Smooth muscle cell (in vitro differentiated cells): ENCODE data around the gene SLC2A6. TPM values are rescaled to one million over a fixed set of nuclear protein-coding genes. Genes with fewer than 3 reads are reported as not detected.

ENCODE experiments used
- DNase-seq: peaks from one replicate; lab custom pipeline; 2025; ENCODE audit not compliant: unreplicated experiment; lab: John Stamatoyannopoulos, UW
- H2AFZ ChIP-seq: fragments of 200-600 bp; sonication (generic); 2 replicates; pipeline ENCODE4 v1.6.0; 2016; ENCODE audit warnings: antibody characterized with exemption, low read depth, mild to moderate bottlenecking
- H3F3A ChIP-seq: fragments of 200-600 bp; sonication (generic); 2 replicates; pipeline ENCODE4 v1.6.0; 2017; ENCODE audit warnings: antibody characterized with exemption, low read depth
- H3K27ac ChIP-seq: fragments of 200-600 bp; sonication (generic); 2 replicates; pipeline ENCODE4 v1.5.1; 2016; ENCODE audit warnings: low read depth, mild to moderate bottlenecking
- H3K27me3 ChIP-seq: fragments of 200-600 bp; sonication (generic); 2 replicates; pipeline ENCODE4 v1.6.1; 2016; ENCODE audit warnings: low read depth, mild to moderate bottlenecking
- H3K36me3 ChIP-seq: fragments of 200-600 bp; sonication (generic); 2 replicates; pipeline ENCODE4 v1.5.1; 2016; ENCODE audit warnings: low read depth
- H3K4me1 ChIP-seq: fragments of 200-600 bp; sonication (generic); 2 replicates; pipeline ENCODE4 v1.5.1; 2016; ENCODE audit warnings: low read depth
- H3K4me2 ChIP-seq: fragments of 200-600 bp; sonication (generic); 2 replicates; pipeline ENCODE4 v1.6.0; 2016; ENCODE audit warnings: mild to moderate bottlenecking
- H3K4me3 ChIP-seq: fragments of 200-600 bp; sonication (generic); 2 replicates; pipeline ENCODE4 v1.5.1; 2016; ENCODE audit warnings: mild to moderate bottlenecking
- H3K79me2 ChIP-seq: fragments of 200-600 bp; sonication (generic); 2 replicates; pipeline ENCODE4 v1.6.0; 2016; ENCODE audit warnings: low read depth, mild to moderate bottlenecking
- H3K9ac ChIP-seq: fragments of 200-600 bp; sonication (generic); 2 replicates; pipeline ENCODE4 v1.6.0; 2016; ENCODE audit warnings: low read depth
- H3K9me3 ChIP-seq: fragments of 200-600 bp; sonication (generic); replicated peaks from 2 replicates; pipeline ENCODE4 v1.5.1; 2016; ENCODE audit warnings: low read depth
- H4K20me1 ChIP-seq: fragments of 200-600 bp; sonication (generic); 2 replicates; pipeline ENCODE4 v1.6.0; 2016; ENCODE audit warnings: low read depth
- WGBS: methylation state at CpG from one replicate; pipeline ENCODE4 v1.1.7; 2016; ENCODE audit warnings: low lambda C conversion rate; 5-methylcytosine and 5-hydroxymethylcytosine counted together
- polyA plus RNA-seq: library from polyadenylated mRNA; unstranded; fragments of >200 nt; fragmentation: Nextera tagmentation; extraction: Ambion mirVana; gene quantifications from 2 replicates; pipeline ENCODE4 v1.2.1, GENCODE V29; 2016
- total RNA-seq: library from RNA; depleted of rRNA; stranded (reverse); fragments of >200 nt; gene quantifications from 2 replicates; pipeline ENCODE4 v1.2.3, GENCODE V29; 2014
- TF ChIP-seq, protein P1 (sequence below): fragments of 200-600 bp; sonication (generic); IDR thresholded peaks from 2 replicates; pipeline ENCODE4 v1.5.1; 2017; ENCODE audit warnings: borderline replicate concordance, mild to moderate bottlenecking, antibody characterized with exemption; ENCODE audit not compliant: insufficient read depth, poor library complexity, severe bottlenecking

The SLC2A6 gene
- total and polyA plus RNA-seq, 2 experiments from 2014 or later: 13.8 to 21.0 TPM

DNA sequence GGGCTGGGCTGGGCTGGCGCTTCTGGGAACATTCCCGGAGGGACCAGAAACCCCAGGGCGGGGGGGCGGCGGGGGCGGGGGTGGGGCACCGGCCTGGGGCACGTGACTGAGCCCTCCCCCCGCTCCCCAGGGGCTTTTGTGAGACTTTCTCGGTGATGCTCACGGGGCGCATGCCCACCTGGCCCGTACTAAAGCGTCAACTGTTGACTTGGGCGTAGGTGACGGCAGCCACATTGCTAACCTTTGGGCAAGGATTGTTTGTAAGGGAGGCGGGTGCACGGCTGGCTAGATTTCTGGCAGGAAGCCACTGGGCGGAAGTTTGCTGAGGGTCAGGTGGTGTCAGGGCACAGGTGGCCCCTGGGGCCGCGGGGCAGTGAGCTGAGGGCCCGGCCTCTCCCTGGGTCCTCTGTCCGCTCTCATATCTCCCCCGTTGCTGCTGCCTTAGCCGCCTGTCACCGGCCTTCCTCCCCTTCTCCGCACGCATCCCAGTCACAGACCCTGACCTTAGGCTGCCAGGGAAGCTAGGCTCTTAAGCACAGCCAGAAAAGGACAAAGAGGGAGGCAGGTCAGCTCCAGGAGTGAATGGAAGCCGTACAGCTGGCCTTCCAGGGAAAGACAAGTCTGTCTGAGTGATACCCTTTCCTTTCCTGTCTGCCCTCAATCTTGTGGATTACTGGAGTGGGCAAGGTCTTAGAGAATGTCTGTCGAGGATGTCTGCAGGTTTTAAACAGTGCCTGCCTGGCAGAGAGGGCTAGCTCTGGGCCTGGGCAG, 18.3 kb downstream of the SLC2A6 start:
- Histone ChIP-seq H3K4me3 (peak overlapping the region; percentile 89), H3K4me2 (peak overlapping the region; percentile 91), H3K27ac (peak overlapping the region; percentile 79), H4K20me1 (peaks cover 31% of the 10 kb centered on the region), H3F3A (no peaks in the 10 kb centered on the region), H2AFZ (no peak overlapping the region), H3K79me2 (no peaks in the 10 kb centered on the region), H3K4me1 (peaks cover 12% of the 10 kb centered on the region), H3K27me3 (no peaks in the 10 kb centered on the region), H3K9ac (peak overlapping the region; percentile 92), H3K36me3 (no peaks in the 10 kb centered on the region), H3K9me3 (no peaks in the 10 kb centered on the region)
- WGBS: 9% methylated on average over 22 of the region's 30 CpGs
- TF ChIP-seq, protein P1, sequence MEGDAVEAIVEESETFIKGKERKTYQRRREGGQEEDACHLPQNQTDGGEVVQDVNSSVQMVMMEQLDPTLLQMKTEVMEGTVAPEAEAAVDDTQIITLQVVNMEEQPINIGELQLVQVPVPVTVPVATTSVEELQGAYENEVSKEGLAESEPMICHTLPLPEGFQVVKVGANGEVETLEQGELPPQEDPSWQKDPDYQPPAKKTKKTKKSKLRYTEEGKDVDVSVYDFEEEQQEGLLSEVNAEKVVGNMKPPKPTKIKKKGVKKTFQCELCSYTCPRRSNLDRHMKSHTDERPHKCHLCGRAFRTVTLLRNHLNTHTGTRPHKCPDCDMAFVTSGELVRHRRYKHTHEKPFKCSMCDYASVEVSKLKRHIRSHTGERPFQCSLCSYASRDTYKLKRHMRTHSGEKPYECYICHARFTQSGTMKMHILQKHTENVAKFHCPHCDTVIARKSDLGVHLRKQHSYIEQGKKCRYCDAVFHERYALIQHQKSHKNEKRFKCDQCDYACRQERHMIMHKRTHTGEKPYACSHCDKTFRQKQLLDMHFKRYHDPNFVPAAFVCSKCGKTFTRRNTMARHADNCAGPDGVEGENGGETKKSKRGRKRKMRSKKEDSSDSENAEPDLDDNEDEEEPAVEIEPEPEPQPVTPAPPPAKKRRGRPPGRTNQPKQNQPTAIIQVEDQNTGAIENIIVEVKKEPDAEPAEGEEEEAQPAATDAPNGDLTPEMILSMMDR: no peak
- DNase-seq: no peak

DNA sequence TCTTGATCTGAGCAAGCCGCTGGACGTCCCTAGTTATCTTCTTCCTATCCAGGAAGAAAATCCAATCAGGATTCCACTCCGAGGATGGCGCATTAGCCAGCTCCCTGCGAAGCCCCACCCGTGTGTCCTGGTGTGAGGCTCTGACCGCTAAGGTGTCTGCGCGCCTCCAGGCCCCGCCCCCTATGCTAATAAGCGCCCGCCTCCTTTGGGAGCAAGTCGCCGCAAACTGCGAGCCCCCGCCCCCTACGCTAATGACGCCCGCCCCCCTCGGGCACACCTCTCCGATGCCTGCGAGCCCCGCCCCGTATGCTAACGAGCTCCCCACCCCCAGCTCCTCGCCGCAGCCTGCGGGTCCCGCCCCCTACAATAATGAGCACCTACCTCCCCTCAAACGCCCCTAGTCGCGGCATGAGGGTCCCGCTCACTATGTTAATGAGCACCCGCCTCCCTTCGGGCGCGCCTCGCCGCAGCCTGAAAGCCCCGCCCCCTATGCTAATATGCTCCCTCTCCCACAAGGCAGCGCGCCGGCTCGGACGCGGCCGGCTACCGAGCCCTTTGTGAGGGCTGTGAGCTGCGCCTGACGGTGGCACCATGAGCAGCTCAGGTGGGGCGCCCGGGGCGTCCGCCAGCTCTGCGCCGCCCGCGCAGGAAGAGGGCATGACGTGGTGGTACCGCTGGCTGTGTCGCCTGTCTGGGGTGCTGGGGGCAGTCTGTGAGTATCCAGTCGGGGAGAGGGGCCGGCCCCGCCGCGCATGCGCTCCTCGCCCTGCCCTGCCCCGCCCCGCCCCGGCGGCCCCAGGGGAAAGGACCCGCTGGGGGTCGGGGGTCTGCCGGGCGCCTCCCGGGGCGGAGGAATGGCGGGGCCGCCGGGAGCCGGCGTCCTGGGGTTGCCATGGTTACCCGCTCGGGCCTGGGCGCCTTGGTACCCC, 19.2 kb downstream of the SLC2A6 start, which contains the start of gene CACFD1:
Gene CACFD1 (plus strand): TSS at position 503 of the 929 bp plus-strand sequence. CDS start 89 bp downstream, at position 592.
- Histone ChIP-seq H3K27me3 (no peaks in the 10 kb centered on the region), H3K79me2 (no peaks in the 10 kb centered on the region), H4K20me1 (peaks cover 27% of the 10 kb centered on the region), H2AFZ (peak within 1 kb of the TSS; percentile 89), H3K9me3 (no peaks in the 10 kb centered on the region), H3K4me2 (peak within 1 kb of the TSS; percentile 91), H3F3A (no peaks in the 10 kb centered on the region), H3K9ac (peak within 1 kb of the TSS; percentile 92), H3K27ac (peak within 1 kb of the TSS; percentile 79), H3K4me3 (peak within 1 kb of the TSS; percentile 89), H3K4me1 (peaks cover 12% of the 10 kb centered on the region), H3K36me3 (no peaks in the 10 kb centered on the region)
- peak; percentile 98 for DNase-seq
- under 1% methylated on average over 46 of the region's 86 CpGs for WGBS
- TF ChIP-seq, protein P1: no peak

DNA sequence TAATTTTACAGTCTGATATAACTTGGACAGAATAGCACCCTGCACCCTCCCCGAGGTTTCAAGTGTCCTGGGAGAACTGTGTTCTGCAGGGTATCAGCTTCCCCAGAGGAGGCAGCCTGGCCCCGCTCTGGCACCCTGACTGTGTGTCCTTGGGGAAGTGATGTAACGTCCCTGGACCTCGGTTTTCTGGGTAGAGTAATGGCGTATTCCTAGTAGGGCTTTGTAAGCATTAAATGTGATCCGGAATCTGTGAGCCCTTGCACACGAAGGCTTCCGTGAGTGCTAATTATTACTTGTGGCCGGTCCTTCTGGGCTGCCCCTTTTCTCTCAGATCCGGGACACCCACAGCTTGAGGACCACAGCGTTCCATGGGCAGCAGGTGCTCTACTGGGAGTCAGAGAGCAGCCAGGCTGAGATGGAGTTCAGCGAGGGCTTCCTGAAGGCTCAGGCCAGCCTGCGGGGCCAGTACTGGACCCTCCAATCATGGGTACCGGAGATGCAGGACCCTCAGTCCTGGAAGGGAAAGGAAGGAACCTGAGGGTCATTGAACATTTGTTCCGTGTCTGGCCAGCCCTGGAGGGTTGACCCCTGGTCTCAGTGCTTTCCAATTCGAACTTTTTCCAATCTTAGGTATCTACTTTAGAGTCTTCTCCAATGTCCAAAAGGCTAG, 20.1 kb downstream of the SLC2A6 start:
- Histone ChIP-seq H3F3A (no peaks in the 10 kb centered on the region), H3K4me3 (peak overlapping the region; percentile 89), H3K9me3 (no peaks in the 10 kb centered on the region), H3K27ac (no peak overlapping the region), H3K4me1 (peaks cover 12% of the 10 kb centered on the region), H4K20me1 (peaks cover 24% of the 10 kb centered on the region), H3K9ac (no peak overlapping the region), H3K79me2 (no peaks in the 10 kb centered on the region), H2AFZ (no peak overlapping the region), H3K27me3 (no peaks in the 10 kb centered on the region), H3K36me3 (no peaks in the 10 kb centered on the region), H3K4me2 (peak overlapping the region; percentile 91)
- no peak for DNase-seq
- WGBS: 69% methylated on average over 16 of the region's 16 CpGs
- TF ChIP-seq, protein P1: no peak
